OCI-LY1 (cell line): ENCODE measurements around the gene ZDHHC20.

Experiments used
- H2AFZ ChIP-seq: fragments of 200-600 bp; sonication (generic), shearing (Covaris generic); 2 replicates; pipeline ENCODE4 v1.6.0; 2014; ENCODE audit warnings: antibody characterized with exemption, mild to moderate bottlenecking, low read length
- H3F3A ChIP-seq: fragments of 200-600 bp; sonication (generic), shearing (Covaris generic); 2 replicates; pipeline ENCODE4 v1.6.0; 2014; ENCODE audit warnings: mild to moderate bottlenecking, antibody characterized with exemption, low read length, moderate library complexity; ENCODE audit not compliant: insufficient read depth
- H3K27ac ChIP-seq: fragments of 200-600 bp; sonication (generic); 2 replicates; pipeline ENCODE4 v1.5.1; 2014; ENCODE audit warnings: low read length, mixed run types, mild to moderate bottlenecking, low read depth; ENCODE audit not compliant: poor library complexity, severe bottlenecking
- H3K27me3 ChIP-seq: fragments of 200-600 bp; sonication (generic); 2 replicates; pipeline ENCODE4 v1.6.0; 2014; ENCODE audit warnings: antibody characterized with exemption, mild to moderate bottlenecking, low read length, moderate library complexity; ENCODE audit not compliant: insufficient read depth
- H3K36me3 ChIP-seq: fragments of 200-600 bp; sonication (generic); 2 replicates; pipeline ENCODE4 v1.6.1; 2014; ENCODE audit warnings: mild to moderate bottlenecking, antibody characterized with exemption, low read length, moderate library complexity, mixed read lengths; ENCODE audit not compliant: insufficient read depth
- H3K4me1 ChIP-seq: fragments of 200-600 bp; sonication (generic); 2 replicates; pipeline ENCODE4 v1.5.1; 2014; ENCODE audit warnings: mild to moderate bottlenecking, low read length, moderate library complexity; ENCODE audit not compliant: insufficient read depth, severe bottlenecking
- H3K4me2 ChIP-seq: fragments of 200-600 bp; sonication (generic), shearing (Covaris generic); 2 replicates; pipeline ENCODE4 v1.6.1; 2014; ENCODE audit warnings: low read length
- H3K4me3 ChIP-seq: fragments of 200-600 bp; sonication (generic); 2 replicates; pipeline ENCODE4 v1.5.1; 2014; ENCODE audit warnings: low read length, low read depth, mild to moderate bottlenecking, mixed read lengths; ENCODE audit not compliant: poor library complexity, severe bottlenecking
- H3K79me2 ChIP-seq: fragments of 200-600 bp; shearing (Covaris generic); 2 replicates; pipeline ENCODE4 v1.6.1; 2016; ENCODE audit warnings: mixed run types, low read length, mixed read lengths; ENCODE audit not compliant: insufficient read depth
- H3K9ac ChIP-seq: fragments of 200-600 bp; sonication (generic), shearing (Covaris generic); 2 replicates; pipeline ENCODE4 v1.6.1; 2014; ENCODE audit warnings: mild to moderate bottlenecking, low read length, mixed read lengths
- H3K9me2 ChIP-seq: fragments of 200-600 bp; sonication (generic), shearing (Covaris generic); 2 replicates; pipeline ENCODE4 v1.6.1; 2014; ENCODE audit warnings: low read depth, mild to moderate bottlenecking, low read length, mixed read lengths
- H3K9me3 ChIP-seq: fragments of 200-600 bp; shearing (Covaris generic); 2 replicates; pipeline ENCODE4 v1.6.1; 2014; ENCODE audit warnings: low read length, mixed read lengths
- H4K20me1 ChIP-seq: fragments of 200-600 bp; sonication (generic), shearing (Covaris generic); 2 replicates; pipeline ENCODE4 v1.6.0; 2016; ENCODE audit warnings: mild to moderate bottlenecking, low read length; ENCODE audit not compliant: insufficient read depth
- CTCF ChIP-seq: fragments of 200-600 bp; sonication (generic), shearing (Covaris generic); IDR thresholded peaks from 2 replicates; pipeline ENCODE4 v1.5.1; 2017; ENCODE audit warnings: mild to moderate bottlenecking, antibody characterized with exemption, low read length, moderate library complexity, mixed read lengths
- EZH2 ChIP-seq: fragments of 200-600 bp; sonication (generic), shearing (Covaris generic); IDR thresholded peaks from 2 replicates; pipeline ENCODE4 v1.8.0; 2017; ENCODE audit warnings: borderline replicate concordance, mixed run types, mild to moderate bottlenecking, antibody characterized with exemption, low read length, moderate library complexity, mixed read lengths

ZDHHC20 gene

GRCh38 chr13:21399741-21400140, 59.4 kb downstream of the ZDHHC20 start:
- Histone ChIP-seq H3K79me2 (no peaks in the 10 kb centered on the region), H4K20me1 (no peaks in the 10 kb centered on the region), H3K9me2 (no peaks in the 10 kb centered on the region), H3F3A (no peaks in the 10 kb centered on the region), H3K9ac (no peak overlapping the region), H3K27ac (no peak overlapping the region), H3K9me3 (no peaks in the 10 kb centered on the region), H3K4me3 (no peak overlapping the region), H3K27me3 (no peaks in the 10 kb centered on the region), H3K4me1 (no peaks in the 10 kb centered on the region), H3K4me2 (no peak overlapping the region), H3K36me3 (peaks cover 50% of the 10 kb centered on the region), H2AFZ (no peak overlapping the region)
- no peak for TF ChIP-seq CTCF
- no peak for TF ChIP-seq EZH2

- Histone ChIP-seq H3K36me3 (peaks cover 27% of the 10 kb centered on the region; the same call in 1 of the 2 replicates), H3K9ac (no peak overlapping the region), H3K4me2 (no peak overlapping the region), H3K4me3 (no peak overlapping the region), H3K9me2 (no peaks in the 10 kb centered on the region), H2AFZ (no peak overlapping the region), H3K27me3 (no peaks in the 10 kb centered on the region), H3K9me3 (no peaks in the 10 kb centered on the region), H3K79me2 (no peaks in the 10 kb centered on the region), H3K4me1 (no peaks in the 10 kb centered on the region), H4K20me1 (no peaks in the 10 kb centered on the region), H3K27ac (no peak overlapping the region), H3F3A (no peaks in the 10 kb centered on the region)
- no peak for TF ChIP-seq CTCF
- no peak for TF ChIP-seq EZH2
Measured at GRCh38 chr13:21395953-21396352, 63.1 kb downstream of the ZDHHC20 start.

- TF ChIP-seq CTCF (no peak), EZH2 (no peak)
- Histone ChIP-seq H3K9me3 (peaks cover 3% of the 10 kb centered on the region; the same call in 1 of the 2 replicates), H3F3A (no peaks in the 10 kb centered on the region), H3K4me3 (no peak overlapping the region), H4K20me1 (no peaks in the 10 kb centered on the region), H3K9me2 (no peaks in the 10 kb centered on the region), H3K36me3 (peaks cover 55% of the 10 kb centered on the region), H3K27me3 (no peaks in the 10 kb centered on the region), H3K4me2 (no peak overlapping the region), H3K27ac (no peak overlapping the region), H3K4me1 (no peaks in the 10 kb centered on the region), H2AFZ (no peak overlapping the region), H3K79me2 (no peaks in the 10 kb centered on the region), H3K9ac (no peak overlapping the region)
Measured at GRCh38 chr13:21389124-21389523, 70.0 kb downstream of the ZDHHC20 start.
